ENCODE measurements around the gene TMEM63C.

Gene TMEM63C

GRCh38 chr14:77290705-77291104, 109.1 kb downstream of the TMEM63C start:
- no peak overlapping the region for H3K27ac Mint-ChIP-seq (ENCODE audit: low read depth)
- H3K27me3 Mint-ChIP-seq, result no peaks in the 10 kb centered on the region
- H3K4me1 Mint-ChIP-seq, result no peaks in the 10 kb centered on the region
- ATAC-seq (replicated peaks; ENCODE audit: extremely low read depth, poor library complexity, severe bottlenecking) (no peak), DNase-seq (ENCODE audit: low spot score in 2 of 2) (no peak)
- H3K4me3 Mint-ChIP-seq, result no peak overlapping the region
- H3K9me3 Mint-ChIP-seq, result no peaks in the 10 kb centered on the region
- H3K36me3 Mint-ChIP-seq (ENCODE audit: insufficient read depth), result peaks cover 2% of the 10 kb centered on the region

GRCh38 chr14:77296155-77296554, 114.6 kb downstream of the TMEM63C start:
- DNase-seq (ENCODE audit: low spot score in 2 of 2) (no peak), ATAC-seq (replicated peaks; ENCODE audit: extremely low read depth, poor library complexity, severe bottlenecking) (no peak)
- no peaks in the 10 kb centered on the region for H3K27me3 Mint-ChIP-seq
- no peaks in the 10 kb centered on the region for H3K4me1 Mint-ChIP-seq
- H3K4me3 Mint-ChIP-seq, result no peak overlapping the region
- no peaks in the 10 kb centered on the region for H3K9me3 Mint-ChIP-seq
- no peaks in the 10 kb centered on the region for H3K36me3 Mint-ChIP-seq (ENCODE audit: insufficient read depth)
- H3K27ac Mint-ChIP-seq (ENCODE audit: low read depth), result no peak overlapping the region

GRCh38 chr14:77296906-77297305, 115.3 kb downstream of the TMEM63C start:
- Mint-ChIP-seq H3K36me3 (ENCODE audit: insufficient read depth) (no peaks in the 10 kb centered on the region), H3K27ac (ENCODE audit: low read depth) (no peak overlapping the region), H3K4me3 (no peak overlapping the region), H3K4me1 (no peaks in the 10 kb centered on the region), H3K27me3 (no peaks in the 10 kb centered on the region), H3K9me3 (no peaks in the 10 kb centered on the region)
- no peak for ATAC-seq (replicated peaks; ENCODE audit: extremely low read depth, poor library complexity, severe bottlenecking)
- no peak for DNase-seq (ENCODE audit: low spot score in 2 of 2)

GRCh38 chr14:77299771-77300170, 118.2 kb downstream of the TMEM63C start:
- peaks cover 1% of the 10 kb centered on the region for H3K36me3 Mint-ChIP-seq (ENCODE audit: insufficient read depth)
- no peak overlapping the region for H3K4me3 Mint-ChIP-seq
- DNase-seq (ENCODE audit: low spot score in 2 of 2) (no peak), ATAC-seq (replicated peaks; ENCODE audit: extremely low read depth, poor library complexity, severe bottlenecking) (no peak)
- H3K27ac Mint-ChIP-seq (ENCODE audit: low read depth), result no peak overlapping the region
- no peaks in the 10 kb centered on the region for H3K9me3 Mint-ChIP-seq
- H3K4me1 Mint-ChIP-seq, result peaks cover 5% of the 10 kb centered on the region
- H3K27me3 Mint-ChIP-seq, result no peaks in the 10 kb centered on the region

- Mint-ChIP-seq H3K27me3 (no peaks in the 10 kb centered on the region), H3K9me3 (no peaks in the 10 kb centered on the region), H3K27ac (ENCODE audit: low read depth) (no peak overlapping the region), H3K4me3 (no peak overlapping the region), H3K36me3 (ENCODE audit: insufficient read depth) (peaks cover 1% of the 10 kb centered on the region), H3K4me1 (peaks cover 5% of the 10 kb centered on the region)
- DNase-seq (ENCODE audit: low spot score in 2 of 2), result no peak
- ATAC-seq (replicated peaks; ENCODE audit: extremely low read depth, poor library complexity, severe bottlenecking), result no peak
Measured at GRCh38 chr14:77301103-77301502, 119.5 kb downstream of the TMEM63C start.

GRCh38 chr14:77302926-77303325, 121.3 kb downstream of the TMEM63C start:
- H3K27me3 Mint-ChIP-seq, result no peaks in the 10 kb centered on the region
- peaks cover 5% of the 10 kb centered on the region for H3K4me1 Mint-ChIP-seq
- DNase-seq (ENCODE audit: low spot score in 2 of 2), result no peak
- H3K27ac Mint-ChIP-seq (ENCODE audit: low read depth), result peak overlapping the region; percentile 39
- H3K9me3 Mint-ChIP-seq, result no peaks in the 10 kb centered on the region
- no peak overlapping the region for H3K4me3 Mint-ChIP-seq
- peak; percentile 69 for ATAC-seq (replicated peaks; ENCODE audit: extremely low read depth, poor library complexity, severe bottlenecking)
- peaks cover 1% of the 10 kb centered on the region for H3K36me3 Mint-ChIP-seq (ENCODE audit: insufficient read depth)

GRCh38 chr14:77303417-77304156, 122.0 kb downstream of the TMEM63C start:
- Mint-ChIP-seq H3K27ac (ENCODE audit: low read depth) (peak overlapping the region; percentile 39), H3K9me3 (no peaks in the 10 kb centered on the region), H3K4me3 (no peak overlapping the region), H3K27me3 (no peaks in the 10 kb centered on the region), H3K4me1 (peaks cover 5% of the 10 kb centered on the region), H3K36me3 (ENCODE audit: insufficient read depth) (peaks cover 1% of the 10 kb centered on the region)
- ATAC-seq (replicated peaks; ENCODE audit: extremely low read depth, poor library complexity, severe bottlenecking) (peak; percentile 61), DNase-seq (ENCODE audit: low spot score in 2 of 2) (no peak)

- Mint-ChIP-seq H3K27me3 (no peaks in the 10 kb centered on the region), H3K9me3 (no peaks in the 10 kb centered on the region), H3K4me1 (peaks cover 5% of the 10 kb centered on the region), H3K27ac (ENCODE audit: low read depth) (no peak overlapping the region), H3K36me3 (ENCODE audit: insufficient read depth) (peaks cover 1% of the 10 kb centered on the region), H3K4me3 (no peak overlapping the region)
- no peak for ATAC-seq (replicated peaks; ENCODE audit: extremely low read depth, poor library complexity, severe bottlenecking)
- no peak for DNase-seq (ENCODE audit: low spot score in 2 of 2)
Measured at GRCh38 chr14:77305696-77306095, 124.1 kb downstream of the TMEM63C start.

GRCh38 chr14:77306416-77306815, 124.8 kb downstream of the TMEM63C start:
- peaks cover 1% of the 10 kb centered on the region for H3K36me3 Mint-ChIP-seq (ENCODE audit: insufficient read depth)
- peaks cover 5% of the 10 kb centered on the region for H3K4me1 Mint-ChIP-seq
- DNase-seq (ENCODE audit: low spot score in 2 of 2) (no peak), ATAC-seq (replicated peaks; ENCODE audit: extremely low read depth, poor library complexity, severe bottlenecking) (no peak)
- H3K9me3 Mint-ChIP-seq, result no peaks in the 10 kb centered on the region
- H3K4me3 Mint-ChIP-seq, result no peak overlapping the region
- no peaks in the 10 kb centered on the region for H3K27me3 Mint-ChIP-seq
- H3K27ac Mint-ChIP-seq (ENCODE audit: low read depth), result no peak overlapping the region

GRCh38 chr14:77306851-77307496, 125.4 kb downstream of the TMEM63C start:
- no peak overlapping the region for H3K4me3 Mint-ChIP-seq
- ATAC-seq (replicated peaks; ENCODE audit: extremely low read depth, poor library complexity, severe bottlenecking), result no peak
- no peaks in the 10 kb centered on the region for H3K27me3 Mint-ChIP-seq
- H3K9me3 Mint-ChIP-seq, result no peaks in the 10 kb centered on the region
- H3K27ac Mint-ChIP-seq (ENCODE audit: low read depth), result no peak overlapping the region
- DNase-seq (ENCODE audit: low spot score in 2 of 2), result no peak
- peaks cover 1% of the 10 kb centered on the region for H3K36me3 Mint-ChIP-seq (ENCODE audit: insufficient read depth)
- H3K4me1 Mint-ChIP-seq, result peaks cover 5% of the 10 kb centered on the region
